ENCODE data around the gene DGKI. TPM values are rescaled to one million over a fixed set of nuclear protein-coding genes. Genes with fewer than 3 reads are reported as not detected.

The DGKI gene
- total and polyA plus RNA-seq, 9 of the 15 experiments (the other 6 are each of a cell fraction or from before 2014, with no cell fraction given), result 0.11 to 0.54 (median 0.15) TPM; not detected in 5

- TF ChIP-seq, protein P1, sequence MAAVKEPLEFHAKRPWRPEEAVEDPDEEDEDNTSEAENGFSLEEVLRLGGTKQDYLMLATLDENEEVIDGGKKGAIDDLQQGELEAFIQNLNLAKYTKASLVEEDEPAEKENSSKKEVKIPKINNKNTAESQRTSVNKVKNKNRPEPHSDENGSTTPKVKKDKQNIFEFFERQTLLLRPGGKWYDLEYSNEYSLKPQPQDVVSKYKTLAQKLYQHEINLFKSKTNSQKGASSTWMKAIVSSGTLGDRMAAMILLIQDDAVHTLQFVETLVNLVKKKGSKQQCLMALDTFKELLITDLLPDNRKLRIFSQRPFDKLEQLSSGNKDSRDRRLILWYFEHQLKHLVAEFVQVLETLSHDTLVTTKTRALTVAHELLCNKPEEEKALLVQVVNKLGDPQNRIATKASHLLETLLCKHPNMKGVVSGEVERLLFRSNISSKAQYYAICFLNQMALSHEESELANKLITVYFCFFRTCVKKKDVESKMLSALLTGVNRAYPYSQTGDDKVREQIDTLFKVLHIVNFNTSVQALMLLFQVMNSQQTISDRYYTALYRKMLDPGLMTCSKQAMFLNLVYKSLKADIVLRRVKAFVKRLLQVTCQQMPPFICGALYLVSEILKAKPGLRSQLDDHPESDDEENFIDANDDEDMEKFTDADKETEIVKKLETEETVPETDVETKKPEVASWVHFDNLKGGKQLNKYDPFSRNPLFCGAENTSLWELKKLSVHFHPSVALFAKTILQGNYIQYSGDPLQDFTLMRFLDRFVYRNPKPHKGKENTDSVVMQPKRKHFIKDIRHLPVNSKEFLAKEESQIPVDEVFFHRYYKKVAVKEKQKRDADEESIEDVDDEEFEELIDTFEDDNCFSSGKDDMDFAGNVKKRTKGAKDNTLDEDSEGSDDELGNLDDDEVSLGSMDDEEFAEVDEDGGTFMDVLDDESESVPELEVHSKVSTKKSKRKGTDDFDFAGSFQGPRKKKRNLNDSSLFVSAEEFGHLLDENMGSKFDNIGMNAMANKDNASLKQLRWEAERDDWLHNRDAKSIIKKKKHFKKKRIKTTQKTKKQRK (IDR thresholded peaks at IDR 0.05; ENCODE audit: borderline replicate concordance, low read depth, low read length), result no peak
- TF ChIP-seq RCOR1 (IDR thresholded peaks at IDR 0.05; ENCODE audit: borderline replicate concordance in 1 of 2, low read depth in 2 of 2, low read length in 2 of 2) (peak; percentile 66 to 90), LARP7 (IDR thresholded peaks at IDR 0.05) (no peak), ZBTB40 (IDR thresholded peaks at IDR 0.05) (peak; percentile 45; the same call in 1 of the 2 replicates), ZBTB40 (CRISPR knock-in tag; IDR thresholded peaks at IDR 0.05) (0 out of 2 replicates have a peak, but pooled peaks have one; percentile 22), ZZZ3 (IDR thresholded peaks at IDR 0.05) (no peak), BHLHE40 (IDR thresholded peaks at IDR 0.05; ENCODE audit: low read length) (peak; percentile 32; the same call in 1 of the 2 replicates), PRDM10 (IDR thresholded peaks at IDR 0.05; ENCODE audit: partially characterized antibody) (peak; percentile 58), SPI1 (IDR thresholded peaks at IDR 0.05; ENCODE audit: borderline replicate concordance, low read depth, low read length) (peak; percentile 64), MTF1 (CRISPR knock-in tag; IDR thresholded peaks at IDR 0.05; ENCODE audit: borderline replicate concordance) (no peak), SIN3A (IDR thresholded peaks at IDR 0.05; ENCODE audit: borderline replicate concordance in 2 of 2, control insufficient read depth in 1 of 2, low read depth in 2 of 2, low read length in 2 of 2) (no peak)
Observed at GRCh38 chr7:137882261-137882668, 35.5 kb upstream of the DGKI start (continued).
